HG02973 (cell line): Measurements from ENCODE around the gene HNF1B.

ENCODE experiments used
- ATAC-seq: cut with Tn5 transposase; IDR thresholded peaks from one replicate; pipeline ENCODE4 v1.9.1; 2021; ENCODE audit warnings: moderate library complexity; ENCODE audit not compliant: unreplicated experiment

The HNF1B gene

GRCh38 chr17:37737081-37737480 lies 7.8 kb downstream of the HNF1B start:
- no peak for ATAC-seq

- no peak for ATAC-seq
These were observed 8.4 kb downstream of the HNF1B start for GRCh38 chr17:37736428-37736827.

GRCh38 chr17:37735165-37735564 lies 9.7 kb downstream of the HNF1B start:
- no peak for ATAC-seq

GRCh38 chr17:37732316-37732715 lies 12.5 kb downstream of the HNF1B start:
- ATAC-seq: no peak

GRCh38 chr17:37731056-37731455 lies 13.8 kb downstream of the HNF1B start:
- no peak for ATAC-seq

GRCh38 chr17:37729905-37730304 lies 15.0 kb downstream of the HNF1B start:
- no peak for ATAC-seq

GRCh38 chr17:37726891-37727675 lies 17.8 kb downstream of the HNF1B start:
- no peak for ATAC-seq

GRCh38 chr17:37726248-37726647 lies 18.6 kb downstream of the HNF1B start:
- no peak for ATAC-seq

GRCh38 chr17:37725601-37726146 lies 19.2 kb downstream of the HNF1B start:
- ATAC-seq: no peak

- ATAC-seq: no peak
These were observed 19.8 kb downstream of the HNF1B start for GRCh38 chr17:37725021-37725595.

- ATAC-seq: no peak
These were observed 23.9 kb downstream of the HNF1B start for GRCh38 chr17:37720989-37721388.

GRCh38 chr17:37719866-37720265 lies 25.0 kb downstream of the HNF1B start:
- ATAC-seq: no peak

GRCh38 chr17:37718324-37719048 lies 26.4 kb downstream of the HNF1B start:
- ATAC-seq: no peak

GRCh38 chr17:37717627-37718323 lies 27.1 kb downstream of the HNF1B start:
- ATAC-seq: no peak

GRCh38 chr17:37714897-37715296 lies 30.0 kb downstream of the HNF1B start:
- no peak for ATAC-seq

GRCh38 chr17:37713624-37714023 lies 31.2 kb downstream of the HNF1B start:
- ATAC-seq: no peak

GRCh38 chr17:37713028-37713431 lies 31.8 kb downstream of the HNF1B start:
- no peak for ATAC-seq

- no peak for ATAC-seq
These were observed 33.7 kb downstream of the HNF1B start for GRCh38 chr17:37711113-37711512.

GRCh38 chr17:37710344-37710886 lies 34.4 kb downstream of the HNF1B start:
- ATAC-seq: no peak

- ATAC-seq: no peak
These were observed 36.1 kb downstream of the HNF1B start for GRCh38 chr17:37708616-37709212.
